Stimulated activated CD8-positive, alpha-beta memory T cell treated with anti-CD3 and anti-CD28 coated beads, Interleukin-4, amount 100 ng/mL, for 4 hours (primary cell): Measurements from ENCODE around the gene SLX9.

Source experiments
- DNase-seq, 2 donors: peaks; one replicate each; pipeline ENCODE4 v3.0.0-alpha.2; 2020; ENCODE audit warnings: low read depth in 2 of 2, low spot score in 1 of 2

SLX9 gene

DNA sequence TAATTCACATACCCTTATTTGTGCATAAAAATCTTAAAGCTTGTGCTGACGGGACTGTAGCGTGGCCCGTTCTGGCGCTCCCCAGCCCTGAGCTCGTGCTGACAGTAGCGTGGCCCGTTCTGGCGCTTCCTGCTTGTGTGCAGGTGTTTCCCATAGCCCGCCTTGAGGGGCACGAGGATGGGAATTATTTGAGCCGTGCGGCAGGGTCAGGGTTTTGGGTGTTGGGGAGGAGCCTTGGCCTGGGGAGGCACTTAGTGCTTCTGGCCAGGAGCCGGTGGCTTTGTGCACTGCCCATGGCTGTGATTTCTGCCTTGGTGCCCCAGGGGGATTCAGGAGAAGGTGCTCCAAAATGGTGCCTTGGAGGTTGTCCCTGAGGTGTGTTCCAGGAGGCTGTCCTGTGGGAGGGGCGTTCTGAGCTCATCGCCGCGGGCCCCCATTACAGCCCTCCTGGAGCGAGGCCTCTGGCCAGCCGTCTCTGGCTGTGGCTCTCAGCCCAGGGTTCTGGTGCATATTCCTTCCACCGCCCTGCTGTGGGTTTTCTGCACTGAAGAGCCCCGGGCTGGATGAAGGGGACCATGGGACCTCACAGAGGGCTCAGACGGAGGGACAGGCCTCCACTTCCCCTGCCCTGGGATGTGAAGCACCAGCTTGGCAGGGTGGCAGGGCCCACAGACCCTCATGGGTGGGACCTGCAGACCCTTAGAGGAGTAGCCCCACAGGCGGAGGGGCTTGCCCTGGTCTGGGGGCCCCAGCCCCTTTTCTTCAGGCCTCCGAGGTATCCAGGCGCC lies 6.6 kb downstream of the SLX9 start:
- no peak for DNase-seq

- no peak for DNase-seq
Measured at GRCh38 chr21:44947111-44947929, 7.5 kb downstream of the SLX9 start.

DNA sequence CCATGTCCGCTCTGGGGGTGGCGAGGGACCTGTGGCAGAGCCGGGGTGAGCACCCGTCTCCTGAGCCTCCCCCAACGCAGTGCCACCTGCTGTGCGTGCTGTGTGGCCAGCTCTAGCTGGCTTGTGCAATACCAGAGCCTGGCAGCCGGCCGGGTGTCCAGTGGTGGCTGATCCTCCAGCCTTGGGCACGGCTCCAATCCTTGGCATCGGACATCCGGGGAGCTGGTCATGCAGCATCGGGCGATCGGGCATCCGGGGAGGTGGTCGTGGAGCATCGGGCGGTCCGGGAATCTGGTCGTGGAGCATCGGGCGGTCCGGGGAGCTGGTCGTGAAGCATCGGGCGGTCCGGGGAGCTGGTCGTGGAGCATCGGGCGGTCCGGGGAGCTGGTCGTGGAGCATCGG lies 8.1 kb downstream of the SLX9 start:
- DNase-seq: no peak

DNA sequence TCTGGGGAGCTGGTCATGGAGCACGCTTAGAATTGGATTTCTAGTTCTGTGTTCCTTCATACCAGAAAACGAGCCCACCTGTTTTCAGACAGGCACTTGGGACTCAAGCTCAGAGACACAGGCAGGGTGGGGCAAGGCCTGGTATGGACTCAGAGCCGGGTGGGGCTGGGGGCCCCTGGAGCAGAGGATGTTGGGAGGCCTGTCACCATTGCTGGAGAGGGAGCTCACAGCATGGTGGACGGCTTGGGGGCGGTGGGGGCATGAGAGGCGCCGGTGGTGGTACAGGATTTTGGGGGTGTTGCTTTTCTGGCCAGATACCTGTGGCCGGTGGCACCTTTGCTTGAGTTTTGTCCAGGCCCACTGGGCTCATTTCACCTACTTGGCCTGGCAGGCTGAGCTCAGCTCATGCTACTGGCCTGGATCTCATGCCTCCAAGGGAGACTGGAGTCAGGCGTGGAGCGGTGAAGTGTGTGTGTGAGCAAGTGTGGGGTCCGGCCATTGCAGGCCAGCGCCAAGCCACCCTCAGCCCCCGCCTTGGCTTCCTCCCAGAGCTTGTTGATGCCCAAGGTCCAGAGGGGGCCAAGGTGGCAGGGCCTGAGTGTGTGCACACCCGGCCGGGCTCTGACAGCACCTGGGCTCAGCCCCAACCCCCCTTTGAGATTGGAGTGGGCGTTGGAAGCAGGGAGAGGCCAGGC lies 8.7 kb downstream of the SLX9 start:
- DNase-seq: no peak

GRCh38 chr21:44949161-44949778 lies 9.4 kb downstream of the SLX9 start:
- no peak for DNase-seq

GRCh38 chr21:44949779-44950198 lies 10.0 kb downstream of the SLX9 start:
- DNase-seq: peak; percentile 40 to 69

GRCh38 chr21:44950351-44950750 lies 10.5 kb downstream of the SLX9 start:
- DNase-seq: no peak

GRCh38 chr21:44951186-44951915 lies 11.5 kb downstream of the SLX9 start:
- no peak for DNase-seq

DNA sequence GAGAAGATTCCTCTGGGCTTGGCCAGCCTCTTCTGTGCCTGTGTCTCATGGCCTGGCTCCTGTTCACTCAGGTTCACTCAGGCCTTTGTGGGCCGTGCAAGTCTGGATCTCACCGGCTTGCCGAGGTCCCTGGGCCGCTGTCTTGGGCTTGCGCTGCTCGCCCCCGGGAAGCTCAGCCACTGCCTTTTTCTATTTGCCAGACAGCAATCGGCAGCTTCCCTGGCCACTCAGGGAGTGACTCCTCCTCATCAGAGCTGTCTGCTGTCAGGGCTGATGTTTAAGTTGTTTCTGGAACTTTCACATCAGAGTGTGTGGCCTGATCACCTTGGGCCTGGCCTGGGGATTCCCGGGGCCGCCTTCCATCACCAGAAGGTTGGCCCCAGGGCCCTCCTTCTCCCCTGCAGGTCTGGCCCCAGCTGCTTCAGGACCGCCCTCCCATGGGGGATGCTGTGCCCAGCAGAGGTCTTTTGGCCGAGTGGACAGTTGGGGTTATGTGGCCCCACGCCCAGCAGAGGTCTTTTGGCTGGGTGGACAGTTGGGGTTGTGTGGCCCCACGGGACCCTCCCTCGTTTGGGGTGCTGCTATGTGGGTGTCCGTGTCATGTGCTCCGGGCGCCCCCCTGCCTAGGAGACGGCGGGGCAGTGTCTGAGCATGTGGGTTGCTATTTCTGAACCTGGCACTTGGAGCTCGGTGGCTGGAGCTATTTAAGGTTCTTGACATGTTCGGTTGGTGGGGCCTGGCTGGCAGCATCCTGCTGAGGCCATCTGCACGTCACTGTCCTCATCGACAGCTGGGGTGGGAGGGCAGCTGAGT lies 12.5 kb downstream of the SLX9 start:
- DNase-seq: no peak

DNA sequence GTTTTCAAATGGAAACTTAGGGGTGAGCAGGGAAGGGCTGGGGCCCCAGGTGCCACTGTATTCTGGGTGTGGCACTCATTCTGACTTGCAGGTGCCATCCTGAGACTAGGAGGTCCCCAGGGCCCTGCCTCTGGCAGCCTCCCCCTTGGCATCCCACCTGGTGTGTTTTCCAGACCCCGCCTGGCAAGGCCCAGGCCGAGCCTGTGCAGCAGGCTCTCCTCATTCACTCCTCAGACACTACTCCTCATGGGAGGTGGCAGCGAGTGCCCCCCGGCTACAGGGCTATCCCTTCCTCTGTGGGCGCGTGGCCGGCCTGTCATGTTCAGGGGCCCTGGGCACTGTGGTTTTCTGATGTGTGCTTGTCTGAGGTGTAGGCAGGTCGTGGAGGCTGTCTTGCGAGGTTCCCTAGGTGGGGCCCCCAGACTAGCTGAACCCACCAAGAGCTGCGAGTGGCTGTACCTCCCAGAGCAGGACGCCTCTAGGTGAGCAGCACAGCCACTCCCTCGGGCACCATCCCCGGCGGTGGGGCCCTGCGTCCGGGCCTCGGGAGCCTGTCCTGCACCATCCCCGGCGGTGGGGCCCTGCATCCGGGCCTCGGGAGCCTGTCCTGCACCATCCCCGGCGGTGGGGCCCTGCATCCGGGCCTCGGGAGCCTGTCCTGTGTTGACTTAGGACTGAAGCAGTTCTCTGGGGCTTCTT lies 13.2 kb downstream of the SLX9 start:
- DNase-seq: no peak

- no peak for DNase-seq
Measured at GRCh38 chr21:44953628-44954021, 13.8 kb downstream of the SLX9 start.

- no peak for DNase-seq
Measured at GRCh38 chr21:44954281-44954771, 14.5 kb downstream of the SLX9 start.

GRCh38 chr21:44955141-44955797 lies 15.4 kb downstream of the SLX9 start:
- DNase-seq: no peak

DNA sequence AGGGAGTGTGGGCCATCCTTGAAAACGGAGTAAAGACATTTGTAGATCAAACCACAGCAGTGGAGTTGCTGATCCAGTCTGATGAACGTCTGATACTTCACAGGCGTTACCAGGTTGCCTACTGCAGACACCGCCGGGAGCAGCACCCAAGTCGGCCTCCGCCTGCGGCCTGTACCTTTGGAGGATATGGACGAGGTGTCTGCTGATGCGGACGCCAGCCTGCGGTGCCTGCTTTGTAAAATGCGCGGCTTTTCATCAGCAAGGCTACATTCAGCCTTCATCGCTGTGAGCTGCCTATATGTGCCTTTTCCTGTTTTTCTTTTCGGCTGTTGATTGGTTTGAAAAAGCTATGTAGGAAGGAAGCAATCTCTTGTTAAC lies 16.0 kb downstream of the SLX9 start:
- DNase-seq: no peak

DNA sequence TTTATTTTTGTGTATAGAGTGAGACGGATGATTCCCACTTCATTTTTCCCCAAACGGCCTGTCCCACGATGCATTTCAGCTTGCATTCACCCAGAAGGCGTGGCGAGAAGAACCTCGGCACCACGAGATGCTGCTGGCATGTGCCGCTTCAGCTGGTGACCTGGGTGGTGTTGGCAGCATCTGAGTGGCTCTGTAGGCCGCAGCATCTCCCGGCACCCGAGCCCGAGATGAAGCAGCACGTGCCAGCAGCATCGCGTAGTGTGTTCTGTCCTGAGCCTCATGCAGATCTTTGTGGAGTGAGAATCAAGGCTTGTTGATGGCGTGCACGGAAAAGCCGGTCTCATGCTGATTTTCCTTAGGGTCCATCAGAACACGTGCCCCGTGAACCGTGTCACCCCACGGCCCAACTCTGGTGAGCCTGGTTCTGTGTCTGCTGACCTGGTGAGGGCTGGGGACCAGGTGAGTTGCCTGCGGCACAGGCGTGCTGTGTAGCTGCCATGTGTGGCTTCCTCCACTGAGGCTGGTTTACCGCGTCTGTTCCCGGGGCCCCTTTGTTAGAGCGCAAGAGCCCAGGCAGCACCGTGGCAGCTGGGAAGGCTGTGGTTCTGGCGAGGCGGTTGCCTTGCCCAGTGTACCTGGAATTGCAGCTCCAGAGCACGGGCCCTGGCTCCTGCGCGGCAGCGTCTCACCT lies 16.7 kb downstream of the SLX9 start:
- DNase-seq: no peak

GRCh38 chr21:44957047-44957831 lies 17.4 kb downstream of the SLX9 start:
- no peak for DNase-seq

GRCh38 chr21:44957901-44958451 lies 18.1 kb downstream of the SLX9 start:
- DNase-seq: no peak
